ENCODE results near the gene IL18RAP.

The IL18RAP gene

GRCh38 chr2:102410952-102411351 lies 12.0 kb upstream of the IL18RAP start:
- Mint-ChIP-seq H3K4me1 (peaks cover 8% of the 10 kb centered on the region), H3K4me3 (no peak overlapping the region), H3K27me3 (no peaks in the 10 kb centered on the region), H3K9me3 (peaks cover 22 to 25% of the 10 kb centered on the region in 2 donors), H3K27ac (no peak overlapping the region)
- DNase-seq (no peak), ATAC-seq (no peak)

- Mint-ChIP-seq H3K9me3 (peaks cover 22 to 25% of the 10 kb centered on the region in 2 donors), H3K27ac (no peak overlapping the region), H3K27me3 (no peaks in the 10 kb centered on the region), H3K4me1 (peaks cover 17% of the 10 kb centered on the region), H3K4me3 (no peak overlapping the region)
- DNase-seq (no peak), ATAC-seq (no peak)
Measured at GRCh38 chr2:102412199-102412598, 10.8 kb upstream of the IL18RAP start.

GRCh38 chr2:102417946-102418345 lies 5.0 kb upstream of the IL18RAP start:
- peak; percentile 88 for ATAC-seq
- no peak for DNase-seq

GRCh38 chr2:102418421-102418961 lies 4.5 kb upstream of the IL18RAP start:
- ATAC-seq = peak; percentile 68

More at GRCh38 chr2:102417946-102418345, 5.0 kb upstream of the IL18RAP start:
- Mint-ChIP-seq H3K27me3 (peaks cover 7% of the 10 kb centered on the region), H3K4me3 (peak overlapping the region; percentile 65 to 82), H3K9me3 (peaks cover 0 to 14% of the 10 kb centered on the region in 2 donors), H3K4me1 (peaks cover 56% of the 10 kb centered on the region), H3K27ac (peak overlapping the region; percentile 66 to 97)

GRCh38 chr2:102420290-102420689 lies 2.7 kb upstream of the IL18RAP start:
- Mint-ChIP-seq H3K27ac (peak overlapping the region in 1 of 2 donors; percentile 3), H3K4me1 (peaks cover 69% of the 10 kb centered on the region), H3K4me3 (peak overlapping the region; percentile 14 to 77), H3K9me3 (peaks cover 0 to 12% of the 10 kb centered on the region in 2 donors), H3K27me3 (peaks cover 7% of the 10 kb centered on the region)
- no peak for DNase-seq
- ATAC-seq = no peak

More at GRCh38 chr2:102418421-102418961, 4.5 kb upstream of the IL18RAP start:
- peak overlapping the region in 1 of 2 donors; percentile 97 for H3K27ac Mint-ChIP-seq
- no peak for DNase-seq
- peak overlapping the region; percentile 28 to 77 for H3K4me3 Mint-ChIP-seq
- peaks cover 0 to 14% of the 10 kb centered on the region in 2 donors for H3K9me3 Mint-ChIP-seq
- H3K4me1 Mint-ChIP-seq = peaks cover 61% of the 10 kb centered on the region
- peaks cover 7% of the 10 kb centered on the region for H3K27me3 Mint-ChIP-seq

- no peak for DNase-seq
- Mint-ChIP-seq H3K4me1 (peaks cover 61% of the 10 kb centered on the region), H3K27ac (peak overlapping the region in 1 of 2 donors; percentile 87), H3K27me3 (peaks cover 7% of the 10 kb centered on the region), H3K9me3 (peaks cover 0 to 13% of the 10 kb centered on the region in 2 donors), H3K4me3 (peak overlapping the region in 1 of 2 donors; percentile 77)
- no peak for ATAC-seq
Measured at GRCh38 chr2:102421890-102422759, 835 bp upstream of the IL18RAP start.

- H3K27ac Mint-ChIP-seq = peak overlapping the region in 1 of 2 donors; percentile 91
- no peak for DNase-seq
- peak overlapping the region in 1 of 2 donors; percentile 77 for H3K4me3 Mint-ChIP-seq
- H3K4me1 Mint-ChIP-seq = peaks cover 51% of the 10 kb centered on the region
- peaks cover 7% of the 10 kb centered on the region for H3K27me3 Mint-ChIP-seq
- ATAC-seq = no peak
- peaks cover 0 to 6% of the 10 kb centered on the region in 2 donors for H3K9me3 Mint-ChIP-seq
Measured at GRCh38 chr2:102423368-102423767, 408 bp downstream of the IL18RAP start.

GRCh38 chr2:102424754-102425153 lies 1.8 kb downstream of the IL18RAP start:
- Mint-ChIP-seq H3K9me3 (peaks cover 0 to 11% of the 10 kb centered on the region in 2 donors), H3K4me1 (peaks cover 50% of the 10 kb centered on the region), H3K27me3 (peaks cover 7% of the 10 kb centered on the region), H3K4me3 (peak overlapping the region in 1 of 2 donors; percentile 77), H3K27ac (peak overlapping the region in 1 of 2 donors; percentile 67)
- DNase-seq (no peak), ATAC-seq (peak; percentile 81)

GRCh38 chr2:102425441-102426132 lies 2.6 kb downstream of the IL18RAP start:
- Mint-ChIP-seq H3K4me3 (peak overlapping the region in 1 of 2 donors; percentile 36), H3K27ac (peak overlapping the region in 1 of 2 donors; percentile 44), H3K4me1 (peaks cover 49% of the 10 kb centered on the region), H3K9me3 (peaks cover 0 to 11% of the 10 kb centered on the region in 2 donors), H3K27me3 (peaks cover 7% of the 10 kb centered on the region)
- DNase-seq = no peak
- ATAC-seq = no peak

GRCh38 chr2:102427249-102427648 lies 4.3 kb downstream of the IL18RAP start:
- no peak overlapping the region for H3K27ac Mint-ChIP-seq
- no peak for DNase-seq
- peak overlapping the region in 1 of 2 donors; percentile 48 for H3K4me3 Mint-ChIP-seq
- peaks cover 45% of the 10 kb centered on the region for H3K4me1 Mint-ChIP-seq
- H3K27me3 Mint-ChIP-seq = no peaks in the 10 kb centered on the region
- H3K9me3 Mint-ChIP-seq = peaks cover 0 to 11% of the 10 kb centered on the region in 2 donors
- no peak for ATAC-seq

- peak; percentile 37 for ATAC-seq
- Mint-ChIP-seq H3K27ac (peak overlapping the region in 1 of 2 donors; percentile 67), H3K4me1 (peaks cover 33% of the 10 kb centered on the region), H3K27me3 (no peaks in the 10 kb centered on the region), H3K9me3 (peaks cover 0 to 11% of the 10 kb centered on the region in 2 donors), H3K4me3 (peak overlapping the region in 1 of 2 donors; percentile 68)
- no peak for DNase-seq
Measured at GRCh38 chr2:102428573-102428972, 5.6 kb downstream of the IL18RAP start.

GRCh38 chr2:102432386-102432785 lies 9.4 kb downstream of the IL18RAP start:
- peaks cover 0 to 5% of the 10 kb centered on the region in 2 donors for H3K9me3 Mint-ChIP-seq
- H3K27ac Mint-ChIP-seq = peak overlapping the region in 1 of 2 donors; percentile 3

GRCh38 chr2:102433973-102434654 lies 11.2 kb downstream of the IL18RAP start:
- Mint-ChIP-seq H3K27me3 (no peaks in the 10 kb centered on the region), H3K9me3 (no peaks in the 10 kb centered on the region), H3K4me1 (peaks cover 51% of the 10 kb centered on the region), H3K4me3 (no peak overlapping the region), H3K27ac (no peak overlapping the region)
- DNase-seq (no peak), ATAC-seq (no peak)

More at GRCh38 chr2:102432386-102432785, 9.4 kb downstream of the IL18RAP start:
- no peak for ATAC-seq
- DNase-seq = no peak
- Mint-ChIP-seq H3K27me3 (no peaks in the 10 kb centered on the region), H3K4me3 (no peak overlapping the region), H3K4me1 (peaks cover 51% of the 10 kb centered on the region)

GRCh38 chr2:102434655-102435381 lies 11.9 kb downstream of the IL18RAP start:
- ATAC-seq (peak; percentile 92), DNase-seq (peak in 1 of 2 donors; percentile 63)
- H3K27me3 Mint-ChIP-seq = no peaks in the 10 kb centered on the region
- H3K27ac Mint-ChIP-seq = peak overlapping the region in 1 of 2 donors; percentile 75
- H3K9me3 Mint-ChIP-seq = no peaks in the 10 kb centered on the region
- peaks cover 44% of the 10 kb centered on the region for H3K4me1 Mint-ChIP-seq
- peak overlapping the region; percentile 4 to 71 for H3K4me3 Mint-ChIP-seq
